Measurements from ENCODE around the gene FAM131B.

DNA sequence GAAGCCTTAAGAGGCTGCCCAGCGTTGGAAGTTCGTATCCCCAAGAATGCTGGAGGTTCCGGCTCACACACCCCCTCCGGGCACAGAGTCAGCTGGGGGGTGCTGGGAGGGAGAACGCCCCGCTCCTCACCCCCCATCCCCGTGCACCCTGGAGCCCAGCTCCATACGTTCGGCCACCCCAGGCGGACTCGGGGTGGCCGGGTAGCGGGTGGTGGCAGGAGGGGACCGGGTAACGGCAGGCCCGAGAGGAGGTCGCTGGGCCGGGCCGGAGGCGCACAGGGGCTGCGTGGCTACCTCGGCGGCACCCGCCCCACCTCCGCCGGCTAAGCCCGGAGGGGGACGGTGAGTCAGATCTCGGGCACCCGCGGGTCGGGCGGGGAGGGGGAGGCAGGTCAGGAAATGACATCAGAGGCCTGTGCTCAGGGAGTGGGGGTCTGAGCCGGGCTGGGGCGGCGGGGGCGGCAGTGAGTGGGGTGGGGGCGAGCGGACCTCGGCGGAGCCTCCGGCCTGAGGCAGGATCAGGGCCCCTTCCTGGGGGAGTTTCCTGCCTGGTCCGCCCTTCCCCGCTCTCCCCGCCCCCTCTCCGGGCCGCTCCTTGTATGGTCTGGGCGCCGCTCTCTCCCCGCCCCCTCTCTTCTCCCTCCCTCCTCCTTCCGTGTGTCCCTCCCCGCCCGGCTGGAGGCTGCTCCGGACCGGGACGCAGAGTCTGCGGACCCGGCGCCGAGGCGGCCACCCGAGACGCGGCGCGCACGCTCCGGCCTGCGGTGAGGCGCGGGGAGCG, 18.3 kb upstream of the FAM131B start, which contains the start of gene ZYX:
- TF ChIP-seq, protein P1, sequence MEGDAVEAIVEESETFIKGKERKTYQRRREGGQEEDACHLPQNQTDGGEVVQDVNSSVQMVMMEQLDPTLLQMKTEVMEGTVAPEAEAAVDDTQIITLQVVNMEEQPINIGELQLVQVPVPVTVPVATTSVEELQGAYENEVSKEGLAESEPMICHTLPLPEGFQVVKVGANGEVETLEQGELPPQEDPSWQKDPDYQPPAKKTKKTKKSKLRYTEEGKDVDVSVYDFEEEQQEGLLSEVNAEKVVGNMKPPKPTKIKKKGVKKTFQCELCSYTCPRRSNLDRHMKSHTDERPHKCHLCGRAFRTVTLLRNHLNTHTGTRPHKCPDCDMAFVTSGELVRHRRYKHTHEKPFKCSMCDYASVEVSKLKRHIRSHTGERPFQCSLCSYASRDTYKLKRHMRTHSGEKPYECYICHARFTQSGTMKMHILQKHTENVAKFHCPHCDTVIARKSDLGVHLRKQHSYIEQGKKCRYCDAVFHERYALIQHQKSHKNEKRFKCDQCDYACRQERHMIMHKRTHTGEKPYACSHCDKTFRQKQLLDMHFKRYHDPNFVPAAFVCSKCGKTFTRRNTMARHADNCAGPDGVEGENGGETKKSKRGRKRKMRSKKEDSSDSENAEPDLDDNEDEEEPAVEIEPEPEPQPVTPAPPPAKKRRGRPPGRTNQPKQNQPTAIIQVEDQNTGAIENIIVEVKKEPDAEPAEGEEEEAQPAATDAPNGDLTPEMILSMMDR (IDR thresholded peaks at IDR 0.05; ENCODE audit: low read length): no peak
- TF ChIP-seq EZH2 (optimal IDR thresholded peaks at IDR 0.05; ENCODE audit: low read depth, low read length) (no peak), EZH2phosphoT487 (IDR thresholded peaks at IDR 0.05; ENCODE audit: low read length) (no peak)

Data from MM.1S (cell line).